ENCODE data around the gene NAPSA.
"Not testable (repeated sequence)": the region's sequence is repeated elsewhere in the genome, so short reads cannot be mapped to it uniquely, and the experiment has no call there.

NAPSA gene

DNA sequence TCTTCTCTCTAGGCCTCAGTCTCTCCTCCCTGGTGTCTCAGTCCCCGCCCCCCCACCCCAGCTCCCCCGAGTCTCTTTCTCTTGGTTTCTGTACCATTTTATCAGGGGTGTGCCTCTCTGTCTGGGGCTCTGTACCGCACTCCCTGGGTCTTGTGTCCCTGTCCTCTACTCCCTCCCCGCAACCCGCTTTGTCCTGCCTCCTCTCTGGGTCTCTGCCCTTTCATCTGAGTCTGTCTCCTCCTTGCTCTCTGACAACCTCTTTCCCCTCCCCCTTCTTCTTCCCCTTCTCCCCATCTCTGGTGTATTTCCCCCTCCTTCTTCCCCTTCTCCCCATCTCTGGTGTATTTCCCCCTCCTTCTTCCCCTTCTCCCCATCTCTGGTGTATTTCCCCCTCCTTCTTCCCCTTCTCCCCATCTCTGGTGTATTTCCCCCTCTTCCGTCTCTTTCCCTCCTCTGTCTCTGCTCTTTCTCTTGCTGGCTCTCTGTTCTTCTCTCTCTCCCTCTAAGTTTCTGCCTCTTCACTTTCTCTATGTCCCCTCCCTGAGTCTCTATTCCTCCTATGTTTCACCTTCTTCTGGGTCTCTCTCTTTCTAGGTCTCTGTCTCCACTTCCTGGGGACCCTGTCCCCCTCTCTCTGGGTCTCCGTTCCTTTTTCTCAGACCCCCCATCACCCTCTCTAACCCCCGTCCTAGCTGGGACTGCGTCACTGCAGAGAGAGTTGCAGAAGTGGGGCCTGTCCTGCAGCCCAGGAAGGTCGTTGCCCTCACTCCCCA lies 34.0 kb downstream of the NAPSA start:
- peak overlapping the region; percentile 93 for H3K4me3 Mint-ChIP-seq
- peaks cover 16% of the 10 kb centered on the region for H3K36me3 Mint-ChIP-seq (ENCODE audit: low read depth)
- TF ChIP-seq, protein P1, sequence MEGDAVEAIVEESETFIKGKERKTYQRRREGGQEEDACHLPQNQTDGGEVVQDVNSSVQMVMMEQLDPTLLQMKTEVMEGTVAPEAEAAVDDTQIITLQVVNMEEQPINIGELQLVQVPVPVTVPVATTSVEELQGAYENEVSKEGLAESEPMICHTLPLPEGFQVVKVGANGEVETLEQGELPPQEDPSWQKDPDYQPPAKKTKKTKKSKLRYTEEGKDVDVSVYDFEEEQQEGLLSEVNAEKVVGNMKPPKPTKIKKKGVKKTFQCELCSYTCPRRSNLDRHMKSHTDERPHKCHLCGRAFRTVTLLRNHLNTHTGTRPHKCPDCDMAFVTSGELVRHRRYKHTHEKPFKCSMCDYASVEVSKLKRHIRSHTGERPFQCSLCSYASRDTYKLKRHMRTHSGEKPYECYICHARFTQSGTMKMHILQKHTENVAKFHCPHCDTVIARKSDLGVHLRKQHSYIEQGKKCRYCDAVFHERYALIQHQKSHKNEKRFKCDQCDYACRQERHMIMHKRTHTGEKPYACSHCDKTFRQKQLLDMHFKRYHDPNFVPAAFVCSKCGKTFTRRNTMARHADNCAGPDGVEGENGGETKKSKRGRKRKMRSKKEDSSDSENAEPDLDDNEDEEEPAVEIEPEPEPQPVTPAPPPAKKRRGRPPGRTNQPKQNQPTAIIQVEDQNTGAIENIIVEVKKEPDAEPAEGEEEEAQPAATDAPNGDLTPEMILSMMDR (IDR thresholded peaks at IDR 0.05) = no peak
- peaks cover 37% of the 10 kb centered on the region for H3K9me3 Mint-ChIP-seq
- H3K27ac Mint-ChIP-seq = peak overlapping the region; percentile 69
- peaks cover 24% of the 10 kb centered on the region for H3K27me3 Mint-ChIP-seq (ENCODE audit: low read depth, poor library complexity)
- DNase-seq = peak; percentile 29
- H3K4me1 Mint-ChIP-seq = peaks cover 63% of the 10 kb centered on the region

DNA sequence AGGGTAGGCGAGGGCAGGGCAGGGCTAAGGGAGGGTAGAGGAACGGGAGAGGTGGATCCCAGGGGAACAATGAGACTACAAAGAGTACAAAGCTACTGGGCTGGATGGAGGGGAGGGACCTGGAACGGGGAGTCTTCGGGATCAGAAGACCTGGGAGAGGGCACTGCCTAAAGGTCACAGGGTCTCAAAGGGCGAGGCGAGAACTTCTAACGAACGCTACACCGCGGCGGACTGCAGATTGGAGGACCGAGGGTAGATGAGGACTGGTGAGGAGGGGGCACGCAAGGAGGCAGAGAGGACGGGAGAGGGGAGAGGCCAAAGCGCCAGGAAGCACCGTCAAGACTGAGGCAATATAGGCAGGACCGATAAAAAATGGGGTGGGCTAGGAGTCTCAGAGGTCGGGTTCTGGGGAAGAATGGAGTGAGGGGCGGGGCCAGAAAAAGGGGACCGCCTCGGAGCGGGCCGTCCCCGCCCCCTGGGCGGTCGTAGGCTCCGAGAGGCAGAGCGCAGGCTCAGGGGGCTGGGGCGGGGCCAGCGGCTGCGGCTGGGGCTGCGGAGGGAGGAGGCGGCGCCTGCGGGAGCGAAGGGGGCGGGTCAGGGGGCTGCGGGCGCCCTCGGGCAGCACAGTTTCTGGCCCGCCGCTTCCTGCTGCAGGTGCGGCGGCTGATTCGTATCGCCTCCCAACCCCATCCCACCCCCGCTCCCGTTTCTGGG lies 34.9 kb downstream of the NAPSA start:
- peak; percentile 98 for DNase-seq
- H3K4me1 Mint-ChIP-seq = peaks cover 65% of the 10 kb centered on the region
- H3K27me3 Mint-ChIP-seq (ENCODE audit: low read depth, poor library complexity) = peaks cover 33% of the 10 kb centered on the region
- H3K9me3 Mint-ChIP-seq = peaks cover 32% of the 10 kb centered on the region
- H3K27ac Mint-ChIP-seq = peak overlapping the region; percentile 99
- peaks cover 11% of the 10 kb centered on the region for H3K36me3 Mint-ChIP-seq (ENCODE audit: low read depth)
- H3K4me3 Mint-ChIP-seq = peak overlapping the region; percentile 93
- TF ChIP-seq, protein P1 (IDR thresholded peaks at IDR 0.05) = no peak

DNA sequence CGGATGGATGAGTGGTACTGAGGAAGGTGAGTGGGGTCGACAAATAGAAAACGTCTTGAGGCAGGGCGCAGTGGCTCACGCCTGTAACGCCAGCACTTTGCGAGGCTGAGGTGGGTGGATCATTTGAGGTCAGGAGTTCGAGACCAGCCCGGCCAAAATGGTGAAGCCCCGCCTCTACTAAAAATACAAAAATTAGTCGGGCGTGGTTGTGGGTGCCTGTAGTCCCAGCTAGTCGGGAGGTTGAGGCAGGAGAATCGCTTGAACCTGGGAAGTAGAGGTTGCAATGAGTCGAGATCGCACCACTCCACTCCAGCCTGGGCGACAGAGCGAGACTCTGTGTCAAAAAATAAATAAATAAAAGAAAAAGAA lies 35.5 kb downstream of the NAPSA start:
- DNase-seq; H3K36me3 Mint-ChIP-seq (ENCODE audit: low read depth): not testable (repeated sequence)
- Mint-ChIP-seq H3K27ac (peak overlapping the region; percentile 99), H3K27me3 (ENCODE audit: low read depth, poor library complexity) (peaks cover 33% of the 10 kb centered on the region), H3K4me1 (peaks cover 65% of the 10 kb centered on the region), H3K4me3 (peak overlapping the region; percentile 93), H3K9me3 (peaks cover 26% of the 10 kb centered on the region)

DNA sequence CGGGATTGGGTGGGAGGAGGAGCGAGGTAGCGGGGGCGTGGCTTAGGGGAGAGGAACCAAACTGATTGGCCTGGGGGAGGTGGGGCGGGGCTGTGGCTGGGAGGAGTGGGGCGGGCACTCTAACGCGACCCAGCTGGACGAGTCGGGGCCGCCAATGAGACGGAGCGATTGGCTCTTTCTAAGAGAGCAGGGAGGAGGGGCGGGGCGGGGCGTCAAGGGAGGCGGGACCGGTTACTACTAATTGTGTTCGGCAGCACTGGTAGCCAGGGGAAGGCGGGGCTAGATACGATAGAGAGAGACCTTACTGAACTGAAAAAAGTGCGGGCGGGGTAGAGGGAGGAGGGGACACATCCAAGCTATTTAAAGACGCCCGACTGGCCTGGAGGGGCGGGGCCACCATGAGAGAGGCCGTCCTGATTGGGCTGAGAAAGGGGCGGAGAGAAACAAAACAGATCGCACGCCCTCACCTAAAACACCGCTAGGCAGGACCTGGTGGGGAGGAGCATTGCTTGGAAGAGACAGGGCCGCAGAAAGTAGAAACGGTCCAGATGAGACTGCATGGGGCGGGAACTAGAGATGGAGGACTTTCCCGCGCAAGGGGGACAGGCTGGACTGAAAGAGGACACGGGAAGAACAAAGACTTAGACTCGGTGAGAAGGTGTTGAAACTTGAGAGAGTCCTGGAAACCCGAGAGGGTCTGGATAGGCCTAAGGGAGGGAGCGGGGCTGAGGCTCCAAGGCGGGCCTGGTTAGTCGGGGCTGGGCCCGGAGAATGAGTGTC lies 36.1 kb downstream of the NAPSA start, which contains the start of gene KCNC3:
Gene KCNC3, minus strand, starts transcription at position 232 of the 780 bp plus-strand sequence. CDS start 295 bp downstream, outside the sequence.
- peak within 1 kb of the TSS; percentile 99 for H3K27ac Mint-ChIP-seq
- H3K4me1 Mint-ChIP-seq = peaks cover 71% of the 10 kb centered on the region
- H3K9me3 Mint-ChIP-seq = peaks cover 21% of the 10 kb centered on the region
- H3K4me3 Mint-ChIP-seq = peak within 1 kb of the TSS; percentile 93
- peaks cover 5% of the 10 kb centered on the region for H3K36me3 Mint-ChIP-seq (ENCODE audit: low read depth)
- TF ChIP-seq, protein P1 (IDR thresholded peaks at IDR 0.05) = no peak
- H3K27me3 Mint-ChIP-seq (ENCODE audit: low read depth, poor library complexity) = peaks cover 36% of the 10 kb centered on the region
- peak; percentile 100 for DNase-seq

DNA sequence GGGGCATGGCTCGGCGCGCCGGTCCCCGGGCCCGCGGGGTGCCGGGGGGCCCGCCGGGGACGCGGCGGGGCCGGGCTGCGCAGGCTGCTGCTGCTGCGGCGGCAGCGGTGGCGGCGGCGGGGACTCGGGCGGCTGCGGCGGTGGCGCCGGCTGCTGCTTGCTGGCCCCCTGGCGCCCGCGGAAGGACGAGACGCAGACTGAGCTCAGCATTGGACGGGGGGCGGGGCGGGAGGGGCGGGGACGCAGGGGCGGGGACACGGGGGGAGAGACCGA lies 36.6 kb downstream of the NAPSA start:
- peak overlapping the region; percentile 93 for H3K4me3 Mint-ChIP-seq
- H3K9me3 Mint-ChIP-seq = peaks cover 15% of the 10 kb centered on the region
- peaks cover 68% of the 10 kb centered on the region for H3K4me1 Mint-ChIP-seq

More for the DNA sequence above, 36.6 kb downstream of the NAPSA start:
- peaks cover 5% of the 10 kb centered on the region for H3K36me3 Mint-ChIP-seq (ENCODE audit: low read depth)
- H3K27ac Mint-ChIP-seq = no peak overlapping the region
- no peak for DNase-seq
- TF ChIP-seq, protein P1 (IDR thresholded peaks at IDR 0.05) = no peak
- H3K27me3 Mint-ChIP-seq (ENCODE audit: low read depth, poor library complexity) = peaks cover 36% of the 10 kb centered on the region
